Transverse colon (tissue), 4 donors: ENCODE data around the gene SHLD1.

Experiments used
- CTCF ChIP-seq, 5 experiments: fragments of 200-600 bp in 3 of 5; fragments of 450-650 bp in 2 of 5; sonication (generic) in 3 of 5; IDR thresholded peaks; 1 replicate in 2 of 5; 2 replicates in 3 of 5; pipeline ENCODE4 v1.5.1; 2016 to 2017; ENCODE audit warnings: antibody characterized with exemption in 5 of 5, inconsistent platforms in 3 of 5, mild to moderate bottlenecking in 2 of 5, moderate library complexity in 1 of 5
- EP300 ChIP-seq: sonication (generic); formaldehyde crosslinking; IDR thresholded peaks from one replicate; pipeline ENCODE4 v1.6.1; 2017; ENCODE audit warnings: antibody characterized with exemption, low read depth
- POLR2A ChIP-seq: fragments of 450-650 bp; IDR thresholded peaks from one replicate; pipeline ENCODE4 v1.6.1; 2016; ENCODE audit warnings: antibody characterized with exemption, mild to moderate bottlenecking, moderate library complexity
- POLR2AphosphoS5 ChIP-seq, 3 donors: sonication (generic); formaldehyde crosslinking; IDR thresholded peaks; one replicate each; pipeline ENCODE4 v1.6.1; 2016; ENCODE audit warnings: antibody characterized with exemption in 3 of 3

GRCh38 chr20:5836569-5836968, 86.4 kb downstream of the SHLD1 start:
- TF ChIP-seq POLR2A (no peak), CTCF (IDR thresholded peaks at IDR 0.05) (no peak), POLR2AphosphoS5 (IDR thresholded peaks at IDR 0.05) (no peak), EP300 (no peak)
